COLO668 (cell line): ENCODE data around the gene PFN2.

Source experiments
- DNase-seq: peaks from one replicate; lab custom pipeline; 2025; ENCODE audit not compliant: unreplicated experiment; lab: John Stamatoyannopoulos, UW

PFN2 gene

DNA sequence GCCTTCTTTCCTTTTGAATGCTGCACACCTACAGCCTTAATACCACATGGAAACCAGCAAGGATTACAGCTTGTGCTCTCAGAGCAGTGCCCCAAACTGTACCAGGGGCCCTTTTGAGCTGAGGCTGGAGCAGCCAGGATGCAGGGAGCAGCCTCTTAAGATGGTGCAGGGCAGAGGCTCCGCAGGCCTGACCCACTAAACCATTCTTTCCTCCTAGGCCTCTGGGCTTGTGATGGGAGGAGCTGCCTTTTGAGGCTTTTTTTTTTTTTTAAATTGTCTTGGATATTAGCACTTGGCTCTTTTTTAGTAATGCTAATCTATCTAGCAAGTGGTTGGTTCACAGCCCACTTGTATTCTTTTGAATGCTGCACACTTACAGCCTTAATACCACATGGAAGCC, 37.7 kb downstream of the PFN2 start:
- DNase-seq: no peak

- no peak for DNase-seq
Measured at GRCh38 chr3:149920119-149920518, 50.6 kb downstream of the PFN2 start.

- no peak for DNase-seq
Measured at GRCh38 chr3:149919509-149919908, 51.2 kb downstream of the PFN2 start.

GRCh38 chr3:149917124-149917667, 53.5 kb downstream of the PFN2 start:
- DNase-seq: no peak
